ENCODE results near the gene LCA5L. TPM values are rescaled to one million over a fixed set of nuclear protein-coding genes. Genes with fewer than 3 reads are reported as not detected.

The LCA5L gene
- total and polyA plus RNA-seq, 2 experiments from 2014 or later, result 0.69 to 1.4 TPM

GRCh38 chr21:39481886-39482285 lies 36.3 kb upstream of the LCA5L start:
- Histone ChIP-seq H3K27ac (ENCODE audit: low read depth) (no peak overlapping the region), H3K36me3 (ENCODE audit: insufficient read depth) (no peaks in the 10 kb centered on the region), H4K20me1 (replicated peaks; ENCODE audit: insufficient read depth) (no peaks in the 10 kb centered on the region), H2AFZ (no peak overlapping the region), H3K79me2 (replicated peaks; ENCODE audit: insufficient read depth) (no peaks in the 10 kb centered on the region), H3F3A (replicated peaks; ENCODE audit: low read depth) (no peaks in the 10 kb centered on the region), H3K4me1 (ENCODE audit: insufficient read depth) (no peaks in the 10 kb centered on the region), H3K4me2 (no peak overlapping the region), H3K9me2 (ENCODE audit: insufficient read depth) (no peaks in the 10 kb centered on the region), H3K4me3 (no peak overlapping the region), H3K27me3 (ENCODE audit: insufficient read depth) (no peaks in the 10 kb centered on the region)
- TF ChIP-seq REST (IDR thresholded peaks at IDR 0.05; ENCODE audit: unreplicated experiment) (no peak), ETS1 (IDR thresholded peaks at IDR 0.05) (no peak), ZNF331 (CRISPR knock-in tag; IDR thresholded peaks at IDR 0.05; ENCODE audit: low read depth) (no peak), EZH2 (IDR thresholded peaks at IDR 0.05; ENCODE audit: low read depth, unreplicated experiment) (no peak), CREB1 (CRISPR knock-in tag; IDR thresholded peaks at IDR 0.05; ENCODE audit: low read depth) (no peak), STAT1 (IDR thresholded peaks at IDR 0.05; ENCODE audit: unreplicated experiment) (no peak), EZH2phosphoT487 (IDR thresholded peaks at IDR 0.05; ENCODE audit: unreplicated experiment) (no peak), CTCF (conservative IDR thresholded peaks at IDR 0.05; ENCODE audit: low read depth in 2 of 2) (no peak), ZNF462 (CRISPR knock-in tag; IDR thresholded peaks at IDR 0.05) (no peak), JUNB (IDR thresholded peaks at IDR 0.05; ENCODE audit: unreplicated experiment) (no peak), NANOG (IDR thresholded peaks at IDR 0.05; ENCODE audit: borderline replicate concordance) (no peak)
- H3K9me3 Mint-ChIP-seq, result no peaks in the 10 kb centered on the region
- no peaks in the 10 kb centered on the region for H3K27me3 Mint-ChIP-seq (ENCODE audit: insufficient read depth, low read depth, poor library complexity)
- no peak overlapping the region for H3K27ac Mint-ChIP-seq
- H3K4me3 Mint-ChIP-seq, result no peak overlapping the region
- H3K4me1 Mint-ChIP-seq, result no peaks in the 10 kb centered on the region
- no peak for DNase-seq (ENCODE audit: low spot score)
- H3K36me3 Mint-ChIP-seq (ENCODE audit: low read depth), result no peaks in the 10 kb centered on the region
- no peak for ATAC-seq
